Mesodermal cell (in vitro differentiated cells): Measurements from ENCODE around the gene ZBTB4.

ENCODE experiments used
- H3K27ac ChIP-seq: 2 replicates; pipeline ENCODE4 v1.7.0; 2013; ENCODE audit warnings: mild to moderate bottlenecking, low read depth, low read length, moderate library complexity; ENCODE audit not compliant: severe bottlenecking
- H3K36me3 ChIP-seq: 2 replicates; pipeline ENCODE4 v1.7.1; 2013; ENCODE audit warnings: mild to moderate bottlenecking, low read length, moderate library complexity; ENCODE audit not compliant: control insufficient read depth, insufficient read depth
- H3K4me1 ChIP-seq: one replicate; pipeline ENCODE4 v1.7.1; 2013; ENCODE audit warnings: mild to moderate bottlenecking, low read length; ENCODE audit not compliant: insufficient read depth, control insufficient read depth, poor library complexity, severe bottlenecking
- H3K4me3 ChIP-seq: 2 replicates; pipeline ENCODE4 v1.7.0; 2013; ENCODE audit warnings: low read length, control low read depth, mild to moderate bottlenecking; ENCODE audit not compliant: insufficient read depth, poor library complexity, severe bottlenecking; ENCODE audit errors: extremely low read depth
- H3K9me3 ChIP-seq: 2 replicates; pipeline ENCODE4 v1.7.1; 2013; ENCODE audit warnings: mild to moderate bottlenecking, low read length, moderate library complexity; ENCODE audit not compliant: control insufficient read depth
- WGBS, 2 experiments: methylation state at CpG; one replicate each; pipeline ENCODE4 v1.1.5; 2013; ENCODE audit warnings: missing lambda C conversion rate in 2 of 2; ENCODE audit not compliant: insufficient coverage in 2 of 2; 5-methylcytosine and 5-hydroxymethylcytosine counted together

Gene ZBTB4

GRCh38 chr17:7508145-7508544 lies 28.7 kb upstream of the ZBTB4 start:
- no peak overlapping the region for H3K27ac ChIP-seq
- peaks cover 99% of the 10 kb centered on the region for H3K36me3 ChIP-seq
- H3K9me3 ChIP-seq, result no peaks in the 10 kb centered on the region
- H3K4me3 ChIP-seq, result no peak overlapping the region
- 91% methylated on average over 10 to 11 of the region's 11 CpGs for WGBS, 2 experiments
- no peaks in the 10 kb centered on the region for H3K4me1 ChIP-seq

GRCh38 chr17:7503521-7503920 lies 24.1 kb upstream of the ZBTB4 start:
- WGBS, 2 experiments, result 99 to 100% methylated on average over 8 of the region's 8 CpGs
- Histone ChIP-seq H3K9me3 (no peaks in the 10 kb centered on the region), H3K4me1 (no peaks in the 10 kb centered on the region), H3K27ac (no peak overlapping the region), H3K36me3 (peaks cover 99% of the 10 kb centered on the region), H3K4me3 (no peak overlapping the region)

DNA sequence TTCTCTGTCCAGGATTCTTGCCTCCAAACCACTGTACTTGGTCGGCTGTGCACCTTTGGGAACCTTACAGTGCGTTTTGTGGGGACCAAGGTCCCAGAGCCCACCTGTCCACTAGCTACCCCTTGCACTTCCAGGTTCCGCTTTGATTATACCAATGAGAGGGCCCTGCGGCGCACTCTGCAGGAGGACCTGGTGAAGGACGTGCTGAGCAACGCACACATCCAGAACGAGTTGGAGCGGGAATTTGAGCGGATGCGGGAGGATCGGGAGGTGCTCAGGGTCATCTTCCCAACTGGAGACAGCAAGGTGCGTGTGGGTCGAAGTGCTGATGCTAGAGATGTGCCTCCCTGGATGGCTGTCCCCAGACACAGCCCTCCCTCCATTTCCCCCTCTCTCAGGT lies 23.6 kb upstream of the ZBTB4 start:
- H3K36me3 ChIP-seq, result peaks cover 99% of the 10 kb centered on the region
- H3K4me1 ChIP-seq, result no peaks in the 10 kb centered on the region
- 95 to 96% methylated on average over 14 of the region's 14 CpGs for WGBS, 2 experiments
- no peak overlapping the region for H3K27ac ChIP-seq
- H3K4me3 ChIP-seq, result no peak overlapping the region
- no peaks in the 10 kb centered on the region for H3K9me3 ChIP-seq

DNA sequence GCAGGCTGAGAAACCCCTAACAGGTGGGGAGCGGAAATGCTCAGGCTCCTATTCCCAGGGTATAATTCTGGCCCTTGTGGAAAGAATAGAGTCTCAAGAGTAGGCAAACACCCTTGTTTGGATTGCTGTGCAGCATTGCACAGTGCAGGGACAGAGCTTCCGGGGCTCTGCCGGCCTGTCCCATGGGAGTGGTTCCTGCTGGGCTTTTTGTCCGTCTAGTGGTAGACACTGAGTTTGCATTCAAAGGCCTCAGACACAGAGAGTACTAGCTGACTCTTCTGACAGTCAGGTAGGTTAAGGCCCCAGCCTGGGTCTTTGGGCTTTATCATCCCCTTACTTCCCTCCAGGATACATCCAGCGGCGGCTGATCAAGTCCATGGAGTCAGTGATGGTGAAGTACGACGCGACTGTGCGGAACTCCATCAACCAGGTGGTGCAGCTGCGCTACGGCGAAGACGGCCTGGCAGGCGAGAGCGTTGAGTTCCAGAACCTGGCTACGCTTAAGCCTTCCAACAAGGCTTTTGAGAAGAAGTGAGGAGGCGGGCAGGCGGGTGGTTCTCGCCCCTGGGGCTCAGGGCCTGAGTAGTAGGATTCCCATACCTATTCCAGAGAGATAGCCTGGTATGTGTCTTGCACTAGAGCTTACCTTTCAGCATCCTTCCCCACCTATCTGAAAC lies 22.9 kb upstream of the ZBTB4 start:
- H3K36me3 ChIP-seq, result peaks cover 99% of the 10 kb centered on the region
- 92 to 96% methylated on average over 18 to 20 of the region's 20 CpGs for WGBS, 2 experiments

GRCh38 chr17:7501729-7502128 lies 22.3 kb upstream of the ZBTB4 start:
- no peak overlapping the region for H3K27ac ChIP-seq
- no peaks in the 10 kb centered on the region for H3K4me1 ChIP-seq
- H3K4me3 ChIP-seq, result no peak overlapping the region
- WGBS, 2 experiments, result 89 to 93% methylated on average over 14 of the region's 14 CpGs
- H3K36me3 ChIP-seq, result peaks cover 99% of the 10 kb centered on the region
- H3K9me3 ChIP-seq, result no peaks in the 10 kb centered on the region

More for the DNA sequence above, 22.9 kb upstream of the ZBTB4 start:
- Histone ChIP-seq H3K27ac (no peak overlapping the region), H3K4me1 (no peaks in the 10 kb centered on the region), H3K4me3 (no peak overlapping the region), H3K9me3 (no peaks in the 10 kb centered on the region)

DNA sequence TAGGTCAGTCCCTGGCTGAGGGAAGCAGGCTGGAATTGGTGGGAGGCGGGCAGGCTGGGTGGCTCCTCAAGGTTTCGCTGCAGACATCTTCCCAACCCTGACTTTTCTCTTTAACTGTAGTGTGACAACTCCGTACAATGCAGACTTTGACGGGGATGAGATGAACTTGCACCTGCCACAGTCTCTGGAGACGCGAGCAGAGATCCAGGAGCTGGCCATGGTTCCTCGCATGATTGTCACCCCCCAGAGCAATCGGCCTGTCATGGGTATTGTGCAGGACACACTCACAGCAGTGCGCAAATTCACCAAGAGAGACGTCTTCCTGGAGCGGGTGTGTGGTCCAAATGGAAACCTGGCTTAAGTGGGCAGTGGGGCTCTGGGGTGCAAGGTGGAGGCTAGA lies 19.7 kb upstream of the ZBTB4 start:
- H3K9me3 ChIP-seq, result no peaks in the 10 kb centered on the region
- H3K4me3 ChIP-seq, result no peak overlapping the region
- peaks cover 98% of the 10 kb centered on the region for H3K36me3 ChIP-seq
- no peak overlapping the region for H3K27ac ChIP-seq
- no peaks in the 10 kb centered on the region for H3K4me1 ChIP-seq
- 93 to 95% methylated on average over 11 of the region's 11 CpGs for WGBS, 2 experiments

- WGBS, 2 experiments, result 97 to 99% methylated on average over 14 of the region's 14 CpGs
- Histone ChIP-seq H3K4me1 (no peaks in the 10 kb centered on the region), H3K4me3 (no peak overlapping the region), H3K9me3 (no peaks in the 10 kb centered on the region), H3K27ac (no peak overlapping the region), H3K36me3 (peaks cover 98% of the 10 kb centered on the region)
Measured at GRCh38 chr17:7497636-7498035, 18.2 kb upstream of the ZBTB4 start.

DNA sequence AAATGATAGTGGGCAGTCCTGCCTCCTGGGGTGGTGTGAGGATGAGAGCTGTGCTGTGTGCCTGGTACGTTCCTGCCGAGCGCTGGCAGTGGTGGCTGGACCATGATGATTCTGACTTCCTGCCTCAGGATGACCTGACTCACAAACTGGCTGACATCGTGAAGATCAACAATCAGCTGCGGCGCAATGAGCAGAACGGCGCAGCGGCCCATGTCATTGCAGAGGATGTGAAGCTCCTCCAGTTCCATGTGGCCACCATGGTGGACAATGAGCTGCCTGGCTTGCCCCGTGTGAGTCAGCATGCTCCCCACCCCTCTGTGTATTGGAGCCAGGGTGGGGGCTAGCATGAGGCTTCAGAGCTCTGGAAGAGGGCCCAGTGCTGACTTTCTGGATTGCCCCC lies 17.8 kb upstream of the ZBTB4 start:
- Histone ChIP-seq H3K4me1 (no peaks in the 10 kb centered on the region), H3K36me3 (peaks cover 98% of the 10 kb centered on the region), H3K9me3 (no peaks in the 10 kb centered on the region), H3K27ac (no peak overlapping the region), H3K4me3 (no peak overlapping the region)
- 96 to 98% methylated on average over 9 to 10 of the region's 10 CpGs for WGBS, 2 experiments

- H3K4me1 ChIP-seq, result no peaks in the 10 kb centered on the region
- 95 to 96% methylated on average over 16 to 19 of the region's 20 CpGs for WGBS, 2 experiments
- H3K4me3 ChIP-seq, result no peak overlapping the region
- peaks cover 98% of the 10 kb centered on the region for H3K36me3 ChIP-seq
- H3K9me3 ChIP-seq, result no peaks in the 10 kb centered on the region
- no peak overlapping the region for H3K27ac ChIP-seq
Measured at GRCh38 chr17:7496470-7497183, 17.2 kb upstream of the ZBTB4 start.

DNA sequence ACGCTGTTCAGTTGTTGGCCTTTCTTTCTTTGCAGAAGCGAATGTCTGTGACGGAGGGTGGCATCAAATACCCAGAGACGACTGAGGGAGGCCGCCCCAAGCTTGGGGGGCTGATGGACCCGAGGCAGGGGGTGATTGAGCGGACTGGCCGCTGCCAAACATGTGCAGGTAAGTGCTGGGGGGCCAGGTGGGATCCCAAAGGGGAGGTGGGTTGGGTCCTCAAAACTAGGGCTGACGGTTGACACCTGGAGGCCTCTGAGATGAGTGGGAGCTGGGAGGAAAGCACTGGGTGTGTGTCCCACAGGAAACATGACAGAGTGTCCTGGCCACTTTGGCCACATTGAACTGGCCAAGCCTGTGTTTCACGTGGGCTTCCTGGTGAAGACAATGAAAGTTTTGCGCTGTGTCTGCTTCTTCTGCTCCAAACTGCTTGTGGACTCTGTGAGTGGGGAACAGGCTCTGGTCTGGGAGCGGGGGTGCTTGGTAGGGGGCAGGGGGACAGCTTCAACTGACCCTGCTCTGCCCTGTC lies 16.5 kb upstream of the ZBTB4 start:
- Histone ChIP-seq H3K4me1 (no peaks in the 10 kb centered on the region), H3K27ac (no peak overlapping the region), H3K4me3 (no peak overlapping the region), H3K36me3 (peaks cover 98% of the 10 kb centered on the region), H3K9me3 (no peaks in the 10 kb centered on the region)
- WGBS, 2 experiments, result 93 to 97% methylated on average over 8 to 12 of the region's 12 CpGs

DNA sequence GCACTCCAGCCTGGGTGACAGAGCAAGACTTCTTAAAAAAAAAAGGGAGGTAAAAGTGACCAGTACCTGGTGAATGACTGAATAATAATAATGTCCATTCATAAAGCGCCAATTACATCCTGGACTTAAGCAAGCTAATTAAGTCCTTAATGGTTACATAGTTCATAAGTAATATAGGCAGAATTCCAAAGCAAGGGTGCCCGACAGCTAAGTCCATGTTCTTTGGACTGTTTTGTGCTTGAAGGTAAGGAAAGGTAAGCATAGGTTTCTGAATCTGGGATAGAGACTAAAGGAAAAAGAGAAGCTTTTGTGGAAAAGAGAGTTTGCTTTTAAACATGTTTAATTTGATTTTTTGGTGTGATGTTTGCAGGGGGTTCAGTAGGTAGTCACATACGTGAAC lies 14.5 kb upstream of the ZBTB4 start:
- no peaks in the 10 kb centered on the region for H3K4me1 ChIP-seq
- no peaks in the 10 kb centered on the region for H3K9me3 ChIP-seq
- H3K27ac ChIP-seq, result no peak overlapping the region
- H3K36me3 ChIP-seq, result peaks cover 97% of the 10 kb centered on the region
- WGBS, 2 experiments, result 100% methylated on average over 2 of the region's 3 CpGs
- no peak overlapping the region for H3K4me3 ChIP-seq
